RWPE1 (cell line): Measurements from ENCODE around the gene IL2RA.
"Not testable (repeated sequence)": the region's sequence is repeated elsewhere in the genome, so short reads cannot be mapped to it uniquely, and the experiment has no call there.

ENCODE experiments used
- CTCF ChIA-PET: fragments of 350-600 bp; sonication (Branson Sonifier 250); formaldehyde crosslinking; extraction: SDS; loops from one replicate; lab custom pipeline; 2021; lab: Yijun Ruan, JAX
- POLR2A ChIA-PET: fragments of 400-600 bp; formaldehyde crosslinking; extraction: SDS; loops from one replicate; lab custom pipeline; 2020; ENCODE audit warnings: antibody characterized with exemption; ENCODE audit not compliant: low non-redundant PET; lab: Yijun Ruan, JAX
- DNase-seq: peaks from one replicate; pipeline ENCODE4 v3.0.0; 2012; ENCODE audit warnings: low spot score
- H3K27ac ChIP-seq: fragments of 450-650 bp; 2 replicates; pipeline ENCODE4 v1.5.1; 2017
- CTCF ChIP-seq: fragments of 450-650 bp; conservative IDR thresholded peaks from 2 replicates; pipeline ENCODE4 v1.5.1; 2017; ENCODE audit warnings: low read depth, mild to moderate bottlenecking

Gene IL2RA

GRCh38 chr10:5964736-5965135 is 97.4 kb downstream of the IL2RA start:
- no peak for DNase-seq
- CTCF ChIA-PET = no interaction called here
- TF ChIP-seq CTCF = no peak
- POLR2A ChIA-PET = no interaction called here
- H3K27ac ChIP-seq = no peak overlapping the region

GRCh38 chr10:5963591-5963990 is 98.6 kb downstream of the IL2RA start:
- no peak for DNase-seq
- H3K27ac ChIP-seq = no peak overlapping the region
- TF ChIP-seq CTCF = no peak
- ChIA-PET CTCF (interaction anchor here (0.6 kb wide), 1 partner anchor 1934 kb away, joined by 3 read pairs; no protein-coding TSS in a partner anchor), POLR2A (no interaction called here)

- DNase-seq = no peak
- no peak for TF ChIP-seq CTCF
- ChIA-PET CTCF (interaction anchor here (0.6 kb wide), 1 partner anchor 1935 kb away, joined by 3 read pairs; no protein-coding TSS in a partner anchor), POLR2A (no interaction called here)
- no peak overlapping the region for H3K27ac ChIP-seq
Measured at GRCh38 chr10:5963071-5963470, 99.1 kb downstream of the IL2RA start.

GRCh38 chr10:5962358-5962940 is 99.7 kb downstream of the IL2RA start:
- POLR2A ChIA-PET, H3K27ac ChIP-seq, CTCF ChIA-PET, DNase-seq: not testable (repeated sequence)

- ChIA-PET CTCF (no interaction called here), POLR2A (no interaction called here)
- H3K27ac ChIP-seq = no peak overlapping the region
- no peak for DNase-seq
- no peak for TF ChIP-seq CTCF
Measured at GRCh38 chr10:5961405-5962100, 100.6 kb downstream of the IL2RA start.

- DNase-seq, POLR2A ChIA-PET: not testable (repeated sequence)
Measured at GRCh38 chr10:5960973-5961275, 101.2 kb downstream of the IL2RA start.

More at GRCh38 chr10:5960973-5961275, 101.2 kb downstream of the IL2RA start:
- H3K27ac ChIP-seq, CTCF ChIA-PET: not testable (repeated sequence)
